ENCODE measurements around the gene PDE4D. TPM values are rescaled to one million over a fixed set of nuclear protein-coding genes. Genes with fewer than 3 reads are reported as not detected.

Gene PDE4D
- total RNA-seq, 1 experiment from 2014 or later = 3.3 TPM

DNA sequence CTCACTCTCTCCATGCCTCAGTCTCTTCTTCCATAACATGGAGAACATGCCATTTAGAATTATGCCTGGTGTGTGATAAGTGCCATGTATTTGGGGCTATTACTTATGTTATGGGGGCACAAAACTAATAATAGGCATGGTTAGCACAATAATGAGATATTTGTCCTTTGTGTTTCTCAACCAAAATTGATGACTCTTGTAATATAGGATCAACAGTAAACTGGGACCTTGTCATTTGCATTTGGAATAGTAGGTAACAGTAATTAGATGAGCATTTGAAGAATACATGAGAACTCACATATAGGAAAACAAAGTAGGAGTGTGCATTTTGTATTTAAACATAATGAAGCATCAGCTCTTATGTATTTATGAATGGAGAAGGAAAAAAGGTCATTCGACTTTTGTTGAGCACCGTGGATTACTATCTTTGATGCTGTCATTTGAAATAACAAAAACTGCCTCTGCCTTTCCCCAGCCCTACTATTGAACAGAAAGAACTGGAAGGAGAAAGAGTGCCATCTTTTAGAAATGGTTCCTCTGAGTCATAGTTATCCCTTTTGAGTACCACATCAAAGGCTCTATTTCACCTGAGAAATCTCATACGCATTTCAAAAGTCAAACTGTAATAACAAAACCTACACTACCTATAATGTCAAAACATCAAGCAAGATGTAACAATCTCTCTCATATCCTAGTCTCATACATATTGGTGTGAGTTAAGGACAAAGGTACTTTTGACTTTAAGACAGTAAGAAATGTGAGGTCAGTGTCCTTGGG is 655.2 kb downstream of the PDE4D start:
- TF ChIP-seq FOXK1 (CRISPR knock-in tag; IDR thresholded peaks at IDR 0.05) (no peak), CREM (CRISPR knock-in tag; IDR thresholded peaks at IDR 0.05) (no peak), SOX15 (CRISPR knock-in tag; IDR thresholded peaks at IDR 0.05) (no peak), MLX (CRISPR knock-in tag; IDR thresholded peaks at IDR 0.05) (no peak), ZNF416 (CRISPR knock-in tag; IDR thresholded peaks at IDR 0.05) (no peak), JAZF1 (CRISPR knock-in tag; IDR thresholded peaks at IDR 0.05) (no peak), ZNF281 (CRISPR knock-in tag; IDR thresholded peaks at IDR 0.05) (no peak), ESRRA (CRISPR knock-in tag; IDR thresholded peaks at IDR 0.05; ENCODE audit: borderline replicate concordance) (no peak), ZNF317 (CRISPR knock-in tag; IDR thresholded peaks at IDR 0.05; ENCODE audit: borderline replicate concordance, low read depth) (no peak), ATF3 (CRISPR knock-in tag; conservative IDR thresholded peaks at IDR 0.05) (no peak), SMAD3 (CRISPR knock-in tag; IDR thresholded peaks at IDR 0.05; ENCODE audit: borderline replicate concordance) (no peak), TCF7 (CRISPR knock-in tag; IDR thresholded peaks at IDR 0.05; ENCODE audit: low read depth) (no peak), ZNF219 (CRISPR knock-in tag; IDR thresholded peaks at IDR 0.05; ENCODE audit: borderline replicate concordance) (no peak)
- TF ChIP-seq, protein P1, sequence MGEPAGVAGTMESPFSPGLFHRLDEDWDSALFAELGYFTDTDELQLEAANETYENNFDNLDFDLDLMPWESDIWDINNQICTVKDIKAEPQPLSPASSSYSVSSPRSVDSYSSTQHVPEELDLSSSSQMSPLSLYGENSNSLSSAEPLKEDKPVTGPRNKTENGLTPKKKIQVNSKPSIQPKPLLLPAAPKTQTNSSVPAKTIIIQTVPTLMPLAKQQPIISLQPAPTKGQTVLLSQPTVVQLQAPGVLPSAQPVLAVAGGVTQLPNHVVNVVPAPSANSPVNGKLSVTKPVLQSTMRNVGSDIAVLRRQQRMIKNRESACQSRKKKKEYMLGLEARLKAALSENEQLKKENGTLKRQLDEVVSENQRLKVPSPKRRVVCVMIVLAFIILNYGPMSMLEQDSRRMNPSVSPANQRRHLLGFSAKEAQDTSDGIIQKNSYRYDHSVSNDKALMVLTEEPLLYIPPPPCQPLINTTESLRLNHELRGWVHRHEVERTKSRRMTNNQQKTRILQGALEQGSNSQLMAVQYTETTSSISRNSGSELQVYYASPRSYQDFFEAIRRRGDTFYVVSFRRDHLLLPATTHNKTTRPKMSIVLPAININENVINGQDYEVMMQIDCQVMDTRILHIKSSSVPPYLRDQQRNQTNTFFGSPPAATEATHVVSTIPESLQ (CRISPR knock-in tag; IDR thresholded peaks at IDR 0.05) = no peak
- TF ChIP-seq, protein P2, sequence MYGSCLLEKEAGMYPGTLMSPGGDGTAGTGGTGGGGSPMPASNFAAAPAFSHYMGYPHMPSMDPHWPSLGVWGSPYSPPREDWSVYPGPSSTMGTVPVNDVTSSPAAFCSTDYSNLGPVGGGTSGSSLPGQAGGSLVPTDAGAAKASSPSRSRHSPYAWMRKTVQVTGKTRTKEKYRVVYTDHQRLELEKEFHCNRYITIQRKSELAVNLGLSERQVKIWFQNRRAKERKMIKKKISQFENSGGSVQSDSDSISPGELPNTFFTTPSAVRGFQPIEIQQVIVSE (CRISPR knock-in tag; IDR thresholded peaks at IDR 0.05; ENCODE audit: borderline replicate concordance) = no peak
- TF ChIP-seq, protein P3, sequence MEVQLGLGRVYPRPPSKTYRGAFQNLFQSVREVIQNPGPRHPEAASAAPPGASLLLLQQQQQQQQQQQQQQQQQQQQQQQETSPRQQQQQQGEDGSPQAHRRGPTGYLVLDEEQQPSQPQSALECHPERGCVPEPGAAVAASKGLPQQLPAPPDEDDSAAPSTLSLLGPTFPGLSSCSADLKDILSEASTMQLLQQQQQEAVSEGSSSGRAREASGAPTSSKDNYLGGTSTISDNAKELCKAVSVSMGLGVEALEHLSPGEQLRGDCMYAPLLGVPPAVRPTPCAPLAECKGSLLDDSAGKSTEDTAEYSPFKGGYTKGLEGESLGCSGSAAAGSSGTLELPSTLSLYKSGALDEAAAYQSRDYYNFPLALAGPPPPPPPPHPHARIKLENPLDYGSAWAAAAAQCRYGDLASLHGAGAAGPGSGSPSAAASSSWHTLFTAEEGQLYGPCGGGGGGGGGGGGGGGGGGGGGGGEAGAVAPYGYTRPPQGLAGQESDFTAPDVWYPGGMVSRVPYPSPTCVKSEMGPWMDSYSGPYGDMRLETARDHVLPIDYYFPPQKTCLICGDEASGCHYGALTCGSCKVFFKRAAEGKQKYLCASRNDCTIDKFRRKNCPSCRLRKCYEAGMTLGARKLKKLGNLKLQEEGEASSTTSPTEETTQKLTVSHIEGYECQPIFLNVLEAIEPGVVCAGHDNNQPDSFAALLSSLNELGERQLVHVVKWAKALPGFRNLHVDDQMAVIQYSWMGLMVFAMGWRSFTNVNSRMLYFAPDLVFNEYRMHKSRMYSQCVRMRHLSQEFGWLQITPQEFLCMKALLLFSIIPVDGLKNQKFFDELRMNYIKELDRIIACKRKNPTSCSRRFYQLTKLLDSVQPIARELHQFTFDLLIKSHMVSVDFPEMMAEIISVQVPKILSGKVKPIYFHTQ (CRISPR knock-in tag; IDR thresholded peaks at IDR 0.05) = no peak
- TF ChIP-seq, protein P4, sequence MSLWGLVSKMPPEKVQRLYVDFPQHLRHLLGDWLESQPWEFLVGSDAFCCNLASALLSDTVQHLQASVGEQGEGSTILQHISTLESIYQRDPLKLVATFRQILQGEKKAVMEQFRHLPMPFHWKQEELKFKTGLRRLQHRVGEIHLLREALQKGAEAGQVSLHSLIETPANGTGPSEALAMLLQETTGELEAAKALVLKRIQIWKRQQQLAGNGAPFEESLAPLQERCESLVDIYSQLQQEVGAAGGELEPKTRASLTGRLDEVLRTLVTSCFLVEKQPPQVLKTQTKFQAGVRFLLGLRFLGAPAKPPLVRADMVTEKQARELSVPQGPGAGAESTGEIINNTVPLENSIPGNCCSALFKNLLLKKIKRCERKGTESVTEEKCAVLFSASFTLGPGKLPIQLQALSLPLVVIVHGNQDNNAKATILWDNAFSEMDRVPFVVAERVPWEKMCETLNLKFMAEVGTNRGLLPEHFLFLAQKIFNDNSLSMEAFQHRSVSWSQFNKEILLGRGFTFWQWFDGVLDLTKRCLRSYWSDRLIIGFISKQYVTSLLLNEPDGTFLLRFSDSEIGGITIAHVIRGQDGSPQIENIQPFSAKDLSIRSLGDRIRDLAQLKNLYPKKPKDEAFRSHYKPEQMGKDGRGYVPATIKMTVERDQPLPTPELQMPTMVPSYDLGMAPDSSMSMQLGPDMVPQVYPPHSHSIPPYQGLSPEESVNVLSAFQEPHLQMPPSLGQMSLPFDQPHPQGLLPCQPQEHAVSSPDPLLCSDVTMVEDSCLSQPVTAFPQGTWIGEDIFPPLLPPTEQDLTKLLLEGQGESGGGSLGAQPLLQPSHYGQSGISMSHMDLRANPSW (CRISPR knock-in tag; conservative IDR thresholded peaks at IDR 0.05; ENCODE audit: low read depth) = no peak
- TF ChIP-seq, protein P5, sequence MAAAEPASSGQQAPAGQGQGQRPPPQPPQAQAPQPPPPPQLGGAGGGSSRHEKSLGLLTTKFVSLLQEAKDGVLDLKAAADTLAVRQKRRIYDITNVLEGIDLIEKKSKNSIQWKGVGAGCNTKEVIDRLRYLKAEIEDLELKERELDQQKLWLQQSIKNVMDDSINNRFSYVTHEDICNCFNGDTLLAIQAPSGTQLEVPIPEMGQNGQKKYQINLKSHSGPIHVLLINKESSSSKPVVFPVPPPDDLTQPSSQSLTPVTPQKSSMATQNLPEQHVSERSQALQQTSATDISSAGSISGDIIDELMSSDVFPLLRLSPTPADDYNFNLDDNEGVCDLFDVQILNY (CRISPR knock-in tag; IDR thresholded peaks at IDR 0.05) = no peak
- TF ChIP-seq, protein P6, sequence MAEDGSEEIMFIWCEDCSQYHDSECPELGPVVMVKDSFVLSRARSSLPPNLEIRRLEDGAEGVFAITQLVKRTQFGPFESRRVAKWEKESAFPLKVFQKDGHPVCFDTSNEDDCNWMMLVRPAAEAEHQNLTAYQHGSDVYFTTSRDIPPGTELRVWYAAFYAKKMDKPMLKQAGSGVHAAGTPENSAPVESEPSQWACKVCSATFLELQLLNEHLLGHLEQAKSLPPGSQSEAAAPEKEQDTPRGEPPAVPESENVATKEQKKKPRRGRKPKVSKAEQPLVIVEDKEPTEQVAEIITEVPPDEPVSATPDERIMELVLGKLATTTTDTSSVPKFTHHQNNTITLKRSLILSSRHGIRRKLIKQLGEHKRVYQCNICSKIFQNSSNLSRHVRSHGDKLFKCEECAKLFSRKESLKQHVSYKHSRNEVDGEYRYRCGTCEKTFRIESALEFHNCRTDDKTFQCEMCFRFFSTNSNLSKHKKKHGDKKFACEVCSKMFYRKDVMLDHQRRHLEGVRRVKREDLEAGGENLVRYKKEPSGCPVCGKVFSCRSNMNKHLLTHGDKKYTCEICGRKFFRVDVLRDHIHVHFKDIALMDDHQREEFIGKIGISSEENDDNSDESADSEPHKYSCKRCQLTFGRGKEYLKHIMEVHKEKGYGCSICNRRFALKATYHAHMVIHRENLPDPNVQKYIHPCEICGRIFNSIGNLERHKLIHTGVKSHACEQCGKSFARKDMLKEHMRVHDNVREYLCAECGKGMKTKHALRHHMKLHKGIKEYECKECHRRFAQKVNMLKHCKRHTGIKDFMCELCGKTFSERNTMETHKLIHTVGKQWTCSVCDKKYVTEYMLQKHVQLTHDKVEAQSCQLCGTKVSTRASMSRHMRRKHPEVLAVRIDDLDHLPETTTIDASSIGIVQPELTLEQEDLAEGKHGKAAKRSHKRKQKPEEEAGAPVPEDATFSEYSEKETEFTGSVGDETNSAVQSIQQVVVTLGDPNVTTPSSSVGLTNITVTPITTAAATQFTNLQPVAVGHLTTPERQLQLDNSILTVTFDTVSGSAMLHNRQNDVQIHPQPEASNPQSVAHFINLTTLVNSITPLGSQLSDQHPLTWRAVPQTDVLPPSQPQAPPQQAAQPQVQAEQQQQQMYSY (CRISPR knock-in tag; IDR thresholded peaks at IDR 0.05) = no peak
- peaks cover 6% of the 10 kb centered on the region for H3K4me1 Mint-ChIP-seq
- CTCF ChIA-PET = interaction anchor here (1.3 kb wide), 1 partner anchor 130 kb away, joined by 3 read pairs; no protein-coding TSS in a partner anchor
- ATAC-seq (no peak), DNase-seq (ENCODE audit: low spot score) (no peak)
- no peak overlapping the region for H3K4me3 Mint-ChIP-seq
- no peaks in the 10 kb centered on the region for H3K27me3 Mint-ChIP-seq (ENCODE audit: low read depth)
- H3K9me3 Mint-ChIP-seq = no peaks in the 10 kb centered on the region
- no peak overlapping the region for H3K27ac Mint-ChIP-seq
- POLR2A ChIA-PET = no interaction called here
- H3K36me3 Mint-ChIP-seq = no peaks in the 10 kb centered on the region
